GM21619 (cell line): ENCODE results near the gene GABPB2.

Experiments
- ATAC-seq: cut with Tn5 transposase; IDR thresholded peaks from one replicate; pipeline ENCODE4 v1.9.1; 2021; ENCODE audit not compliant: unreplicated experiment

Gene GABPB2

GRCh38 chr1:151131701-151132334, 61.3 kb downstream of the GABPB2 start:
- ATAC-seq = no peak

- no peak for ATAC-seq
Observed at GRCh38 chr1:151132335-151133017, 61.9 kb downstream of the GABPB2 start.

- no peak for ATAC-seq
Observed at GRCh38 chr1:151133018-151133806, 62.7 kb downstream of the GABPB2 start.

- no peak for ATAC-seq
Observed at GRCh38 chr1:151134396-151134795, 63.8 kb downstream of the GABPB2 start.

GRCh38 chr1:151134991-151135390, 64.4 kb downstream of the GABPB2 start:
- no peak for ATAC-seq

GRCh38 chr1:151135433-151136385, 65.1 kb downstream of the GABPB2 start:
- ATAC-seq = no peak

- no peak for ATAC-seq
Observed at GRCh38 chr1:151137789-151138188, 67.2 kb downstream of the GABPB2 start.

- ATAC-seq = no peak
Observed at GRCh38 chr1:151142411-151143056, 72.0 kb downstream of the GABPB2 start.

- ATAC-seq = no peak
Observed at GRCh38 chr1:151143057-151143435, 72.5 kb downstream of the GABPB2 start.

GRCh38 chr1:151143986-151144385, 73.4 kb downstream of the GABPB2 start:
- ATAC-seq = no peak

- no peak for ATAC-seq
Observed at GRCh38 chr1:151144474-151145303, 74.1 kb downstream of the GABPB2 start.

GRCh38 chr1:151145304-151146071, 74.9 kb downstream of the GABPB2 start:
- no peak for ATAC-seq

GRCh38 chr1:151146072-151146411, 75.5 kb downstream of the GABPB2 start:
- ATAC-seq = peak; percentile 3

GRCh38 chr1:151146412-151147131, 76.0 kb downstream of the GABPB2 start, which contains the start of gene SEMA6C:
TSS of gene SEMA6C (minus strand) at chr1:151146631. CDS start at chr1:151142621, 4,010 bp downstream.
- peak; percentile 96 for ATAC-seq

GRCh38 chr1:151147132-151147503, 76.6 kb downstream of the GABPB2 start:
- no peak for ATAC-seq

- ATAC-seq = no peak
Observed at GRCh38 chr1:151147665-151148064, 77.1 kb downstream of the GABPB2 start.

GRCh38 chr1:151156515-151156819, 85.9 kb downstream of the GABPB2 start, which contains the start of gene TNFAIP8L2:
TSS of gene TNFAIP8L2 (plus strand) at chr1:151156649. CDS start at chr1:151158698, 2,049 bp downstream.
- peak; percentile 66 for ATAC-seq

- ATAC-seq = no peak
Observed at GRCh38 chr1:151157067-151157531, 86.5 kb downstream of the GABPB2 start.
